ENCODE measurements around the gene CISTR.
"Not testable (repeated sequence)": the region's sequence is repeated elsewhere in the genome, so short reads cannot be mapped to it uniquely, and the experiment has no call there.

Gene CISTR

GRCh38 chr12:53739214-53740129 is 12.3 kb downstream of the CISTR start:
- DNase-seq, result no peak

GRCh38 chr12:53738406-53739213 is 13.2 kb downstream of the CISTR start:
- DNase-seq, result no peak

GRCh38 chr12:53737951-53738405 is 13.8 kb downstream of the CISTR start:
- no peak for DNase-seq

GRCh38 chr12:53737093-53737808 is 14.5 kb downstream of the CISTR start:
- DNase-seq, result no peak

GRCh38 chr12:53736592-53736991 is 15.2 kb downstream of the CISTR start:
- no peak for DNase-seq

GRCh38 chr12:53735556-53735955 is 16.2 kb downstream of the CISTR start:
- DNase-seq, result no peak

- DNase-seq, result no peak
These were observed 17.4 kb downstream of the CISTR start for GRCh38 chr12:53734425-53734824.

- no peak for DNase-seq
These were observed 18.0 kb downstream of the CISTR start for GRCh38 chr12:53733807-53734200.

- no peak for DNase-seq
These were observed 18.6 kb downstream of the CISTR start for GRCh38 chr12:53733051-53733806.

GRCh38 chr12:53729644-53730043 is 22.1 kb downstream of the CISTR start:
- no peak for DNase-seq

GRCh38 chr12:53728206-53728605 is 23.6 kb downstream of the CISTR start:
- no peak for DNase-seq

- DNase-seq, result peak; percentile 94
These were observed 24.3 kb downstream of the CISTR start, which contains the start of gene CALCOCO1 for GRCh38 chr12:53727310-53728041. Gene CALCOCO1 (minus strand): TSS chr12:53727452. CDS start chr12:53725242, 2,210 bp downstream.

- no peak for DNase-seq
These were observed 24.9 kb downstream of the CISTR start for GRCh38 chr12:53726946-53727309.

- DNase-seq, result no peak
These were observed 25.4 kb downstream of the CISTR start for GRCh38 chr12:53726341-53726740.

- no peak for DNase-seq
These were observed 26.0 kb downstream of the CISTR start for GRCh38 chr12:53725824-53726223.

GRCh38 chr12:53722450-53723041 is 29.2 kb downstream of the CISTR start:
- DNase-seq, result no peak

- DNase-seq, result no peak
These were observed 30.8 kb downstream of the CISTR start for GRCh38 chr12:53720946-53721345.

- DNase-seq, result no peak
These were observed 32.1 kb downstream of the CISTR start for GRCh38 chr12:53719649-53720048.

- DNase-seq, result not testable (repeated sequence)
These were observed 33.2 kb downstream of the CISTR start for GRCh38 chr12:53718567-53718966.

- no peak for DNase-seq
These were observed 34.5 kb downstream of the CISTR start for GRCh38 chr12:53717319-53717718.

GRCh38 chr12:53714004-53714403 is 37.8 kb downstream of the CISTR start:
- DNase-seq, result no peak
